ENCODE results near the gene FANK1. TPM values are rescaled to one million over a fixed set of nuclear protein-coding genes. Genes with fewer than 3 reads are reported as not detected.
"Not testable (repeated sequence)": the region's sequence is repeated elsewhere in the genome, so short reads cannot be mapped to it uniquely, and the experiment has no call there.

Gene FANK1
- polyA plus RNA-seq, 1 donor = 0.71 TPM

DNA sequence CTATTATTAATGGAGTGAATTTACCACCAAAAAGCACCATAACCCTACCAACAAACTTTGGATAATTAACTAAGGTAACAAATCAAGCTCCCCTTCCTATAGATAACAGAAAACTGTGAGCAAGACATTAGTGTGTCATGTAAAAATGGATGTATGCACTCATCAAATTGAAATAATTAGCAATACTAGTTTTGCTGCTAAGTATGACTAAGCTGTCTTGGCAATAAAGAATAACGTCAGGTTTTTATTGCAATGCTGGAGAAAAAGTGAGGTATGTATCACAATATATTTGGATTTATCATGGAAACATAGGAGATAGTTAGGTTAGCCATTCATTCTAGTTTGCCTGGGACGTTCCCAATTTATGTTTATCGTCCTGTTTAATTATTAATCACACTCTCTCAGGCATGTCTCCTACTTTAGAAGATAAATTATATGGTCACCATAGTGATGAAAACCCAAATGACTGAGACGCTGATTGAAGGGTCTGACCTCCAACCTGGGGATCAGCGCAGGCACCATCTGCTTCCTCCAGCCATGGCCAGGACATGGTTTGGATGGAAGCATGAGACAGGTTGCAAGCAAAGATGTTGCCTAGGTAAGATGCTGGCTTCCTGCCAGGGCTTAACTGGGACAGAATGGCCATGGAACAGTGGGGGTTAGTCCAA, 125.6 kb downstream of the FANK1 start:
- no peak for DNase-seq (ENCODE audit: low read depth)

DNA sequence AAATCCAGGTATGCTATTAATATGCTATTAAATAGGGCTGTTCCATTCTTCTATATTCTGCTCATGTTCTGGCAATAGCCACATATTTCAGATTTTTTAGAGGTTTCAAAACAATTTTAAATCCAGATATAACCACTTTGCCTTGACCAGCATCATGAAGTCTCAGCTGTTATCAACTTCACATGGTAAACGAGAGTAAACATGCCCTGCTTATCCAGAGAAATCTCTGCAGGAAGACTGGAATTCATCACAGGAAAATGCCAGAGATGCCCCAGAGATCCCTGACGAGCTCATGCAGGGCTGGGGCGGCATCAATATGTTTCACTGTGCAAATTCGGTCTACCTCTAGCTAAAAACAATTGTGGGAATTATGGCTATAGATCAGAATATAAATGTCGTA, 126.5 kb downstream of the FANK1 start:
- no peak for DNase-seq (ENCODE audit: low read depth)

GRCh38 chr10:126027692-126028091, 131.3 kb downstream of the FANK1 start:
- no peak for DNase-seq (ENCODE audit: low read depth)

DNA sequence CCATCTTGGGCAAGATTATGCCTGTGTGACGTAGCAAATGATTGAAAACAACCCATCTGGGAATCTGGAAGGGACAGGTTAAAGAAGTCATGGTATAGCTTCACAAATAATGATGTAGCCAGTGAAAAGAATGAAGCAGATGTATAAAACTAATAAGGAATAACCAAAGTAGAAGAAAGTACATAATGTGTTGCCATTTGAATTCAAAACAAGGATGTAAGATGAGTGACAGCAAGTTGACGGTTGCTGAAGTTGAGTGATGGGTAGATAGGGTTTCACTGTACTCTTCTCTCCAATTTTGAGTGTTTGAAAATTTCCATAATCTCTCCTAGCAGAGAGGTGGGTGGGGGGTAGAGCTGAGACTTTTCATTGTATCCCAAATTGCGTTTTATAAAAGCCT, 133.6 kb downstream of the FANK1 start:
- no peak for DNase-seq (ENCODE audit: low read depth)

- no peak for DNase-seq (ENCODE audit: low read depth)
Observed at GRCh38 chr10:126034586-126034985, 138.2 kb downstream of the FANK1 start.

DNA sequence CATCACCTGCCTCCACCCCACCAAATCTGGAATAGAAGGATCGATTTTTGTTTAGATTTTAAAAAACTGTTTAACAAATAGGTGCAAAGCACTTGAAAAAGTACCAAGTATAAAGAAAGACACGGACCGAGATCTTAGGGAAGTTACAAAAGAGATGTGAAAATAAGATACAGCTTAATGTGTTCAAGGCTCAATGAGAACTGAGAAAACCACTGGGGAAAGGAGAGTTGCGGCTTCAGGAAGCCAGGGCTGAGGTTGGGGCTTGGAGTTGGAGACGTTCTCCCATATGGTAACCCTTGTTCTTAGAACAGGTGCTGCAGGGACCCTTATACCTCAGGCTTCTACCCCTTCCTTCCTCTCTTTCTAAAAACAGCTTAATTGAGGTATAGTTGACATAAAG, 140.2 kb downstream of the FANK1 start:
- DNase-seq (ENCODE audit: low read depth) = no peak

DNA sequence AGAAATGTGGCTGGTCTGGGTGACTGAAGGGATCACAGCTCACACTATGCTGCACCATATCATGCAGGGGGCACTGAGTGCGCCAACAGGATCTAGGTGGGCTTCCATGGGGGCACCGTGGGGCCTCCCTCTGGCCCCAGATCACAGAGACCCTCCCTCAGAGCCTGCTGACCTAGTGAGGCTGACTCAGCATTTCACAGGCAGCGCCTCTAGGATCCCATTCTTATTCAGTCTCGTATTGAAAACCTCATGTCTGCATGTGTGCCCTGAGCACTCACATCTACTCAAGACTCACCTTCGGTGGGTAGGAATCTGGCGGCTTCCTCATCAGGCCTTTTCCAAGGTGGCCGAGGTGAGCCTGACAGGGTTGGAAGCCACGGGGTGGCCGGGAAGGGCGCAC, 141.6 kb downstream of the FANK1 start:
- no peak for DNase-seq (ENCODE audit: low read depth)

DNA sequence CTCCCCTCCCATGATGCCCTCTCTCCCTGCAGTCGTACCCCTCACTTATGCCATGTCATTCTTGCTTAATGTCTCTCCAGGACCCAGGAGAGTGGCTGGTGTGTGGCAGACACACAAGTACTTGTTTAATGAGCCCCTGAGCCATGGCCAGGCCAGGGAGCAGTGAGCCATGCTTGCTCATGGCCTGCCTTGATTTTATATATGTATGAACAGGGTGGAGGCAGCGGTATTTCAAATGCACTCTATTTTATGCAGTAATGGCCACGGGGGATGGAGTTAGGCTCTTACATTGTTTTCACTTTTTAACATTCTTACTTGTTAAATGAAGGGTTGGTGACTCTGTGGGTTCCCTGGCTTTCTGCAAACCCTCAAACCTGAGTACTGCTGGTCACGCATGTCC, 144.8 kb downstream of the FANK1 start:
- DNase-seq (ENCODE audit: low read depth) = no peak

- DNase-seq (ENCODE audit: low read depth) = no peak
Observed at GRCh38 chr10:126041804-126042231, 145.5 kb downstream of the FANK1 start.

DNA sequence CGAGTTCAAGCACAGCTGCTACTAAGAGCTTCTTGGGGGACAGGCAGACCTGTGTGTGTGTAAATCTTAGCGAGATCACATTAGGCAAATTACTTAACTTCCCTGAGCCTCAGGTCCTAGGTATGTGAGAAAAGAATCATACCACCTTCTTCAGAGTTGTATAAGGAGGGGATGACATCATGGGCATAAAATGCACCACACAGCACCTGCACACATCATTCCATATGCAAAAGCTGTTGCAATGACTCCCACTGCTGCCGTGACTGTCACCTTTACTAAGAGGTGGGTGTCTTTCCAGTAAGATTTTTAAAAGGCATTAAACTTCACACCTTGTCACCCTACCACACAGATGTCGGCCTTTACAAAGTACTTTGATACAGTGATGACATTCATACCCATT, 146.0 kb downstream of the FANK1 start:
- no peak for DNase-seq (ENCODE audit: low read depth)

DNA sequence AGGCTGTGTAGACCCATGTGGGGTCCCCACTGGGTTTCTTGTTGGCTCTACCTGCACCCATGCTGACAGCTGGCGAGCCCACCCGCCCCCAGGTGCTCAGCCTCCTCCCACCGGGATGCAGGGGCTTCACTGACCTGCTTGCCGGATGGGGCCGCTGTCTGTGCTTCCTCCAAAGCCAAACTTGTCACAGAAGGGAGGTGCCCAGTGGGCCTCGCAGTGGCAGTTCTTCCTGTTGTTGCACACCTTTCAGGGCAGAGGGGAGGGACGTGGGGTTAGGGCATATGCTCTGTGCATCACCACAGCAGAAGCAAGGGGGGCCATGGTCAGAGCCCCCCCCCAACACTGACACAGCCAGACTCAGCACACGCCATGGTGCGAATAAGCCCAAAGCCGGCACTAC, 146.5 kb downstream of the FANK1 start:
- DNase-seq (ENCODE audit: low read depth) = no peak

DNA sequence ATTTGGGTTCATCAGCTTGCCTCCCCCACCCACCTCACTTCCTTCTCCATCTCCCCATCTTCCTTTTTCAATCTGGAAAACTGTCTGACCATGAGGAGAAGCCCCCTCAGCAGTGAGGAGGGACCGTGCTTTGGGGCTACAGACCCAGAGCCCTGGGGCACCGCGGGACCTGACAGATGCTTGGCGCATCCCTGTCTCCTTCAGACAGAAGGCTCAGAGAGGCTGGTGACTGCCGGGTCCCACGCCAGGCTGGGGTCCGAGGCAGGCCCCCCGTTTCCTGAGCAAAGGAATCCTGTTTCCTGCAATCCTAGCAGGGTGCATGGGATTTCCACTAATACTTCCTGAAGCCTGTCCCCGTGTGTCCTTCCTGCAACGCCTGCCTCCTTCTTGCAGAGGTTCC, 147.0 kb downstream of the FANK1 start:
- DNase-seq (ENCODE audit: low read depth) = no peak

GRCh38 chr10:126045861-126046260, 149.5 kb downstream of the FANK1 start:
- no peak for DNase-seq (ENCODE audit: low read depth)

GRCh38 chr10:126046831-126047230, 150.5 kb downstream of the FANK1 start:
- no peak for DNase-seq (ENCODE audit: low read depth)

GRCh38 chr10:126047749-126048148, 151.4 kb downstream of the FANK1 start:
- not testable (repeated sequence) for DNase-seq (ENCODE audit: low read depth)

- DNase-seq (ENCODE audit: low read depth) = no peak
Observed at GRCh38 chr10:126049759-126050700, 153.7 kb downstream of the FANK1 start.

DNA sequence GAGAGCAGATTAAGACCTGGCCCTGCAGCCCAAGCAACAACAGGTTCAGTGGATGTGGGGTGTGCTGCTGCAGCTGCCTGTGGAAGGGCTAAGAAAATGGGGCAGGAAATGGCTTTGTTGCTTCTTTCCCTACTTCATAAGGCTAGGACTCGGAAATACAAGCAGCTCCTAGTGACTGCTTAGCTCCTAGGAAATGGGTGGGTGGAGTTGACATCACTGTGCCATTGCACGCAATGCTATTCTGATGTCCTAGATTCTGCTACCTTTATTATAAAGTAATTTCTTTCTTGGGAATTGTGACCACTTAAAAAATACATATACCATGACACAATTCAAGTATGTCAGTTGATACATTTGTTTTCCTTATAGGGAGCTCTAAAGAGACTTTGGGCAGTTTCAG, 155.8 kb downstream of the FANK1 start:
- no peak for DNase-seq (ENCODE audit: low read depth)

DNA sequence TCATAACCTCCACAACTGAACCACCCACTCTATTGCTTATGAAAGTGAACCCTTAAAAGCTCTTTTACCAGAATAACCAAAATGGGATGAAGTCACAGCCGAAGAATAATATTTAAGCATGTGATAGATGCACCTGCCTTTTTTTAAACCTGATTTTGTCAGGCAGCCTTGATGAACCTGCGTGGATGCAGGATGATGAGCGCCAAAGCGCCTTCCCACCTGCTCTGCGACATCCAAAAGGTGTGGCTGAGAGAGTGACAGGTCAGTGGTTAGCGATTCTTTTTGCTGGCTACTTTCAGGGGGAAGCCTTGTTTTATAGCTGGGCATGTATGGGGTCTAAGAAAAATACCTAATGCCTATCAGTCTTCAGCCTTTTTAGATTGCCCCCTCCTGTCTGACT, 157.8 kb downstream of the FANK1 start:
- no peak for DNase-seq (ENCODE audit: low read depth)

GRCh38 chr10:126057494-126057893, 161.1 kb downstream of the FANK1 start:
- DNase-seq (ENCODE audit: low read depth) = no peak

DNA sequence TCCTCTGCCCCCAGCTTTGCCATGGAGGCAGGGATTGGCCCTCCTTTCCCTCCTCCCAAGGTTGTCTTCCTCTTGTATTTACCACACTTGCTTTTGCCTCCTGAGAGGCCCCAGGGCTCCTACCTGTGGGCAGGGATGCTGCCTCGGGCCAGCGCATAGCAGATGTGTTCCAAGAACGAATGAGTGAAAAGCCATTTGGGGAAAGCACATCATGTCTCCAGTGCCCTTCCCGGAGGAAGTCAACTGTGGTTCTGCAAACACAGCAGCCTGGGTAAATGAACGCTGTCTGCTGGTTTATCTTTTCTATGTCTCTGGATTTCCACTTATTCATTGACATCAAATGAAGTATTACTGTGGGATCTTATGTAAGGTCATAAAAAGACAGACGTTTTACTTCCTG, 161.7 kb downstream of the FANK1 start:
- DNase-seq (ENCODE audit: low read depth) = no peak

DNA sequence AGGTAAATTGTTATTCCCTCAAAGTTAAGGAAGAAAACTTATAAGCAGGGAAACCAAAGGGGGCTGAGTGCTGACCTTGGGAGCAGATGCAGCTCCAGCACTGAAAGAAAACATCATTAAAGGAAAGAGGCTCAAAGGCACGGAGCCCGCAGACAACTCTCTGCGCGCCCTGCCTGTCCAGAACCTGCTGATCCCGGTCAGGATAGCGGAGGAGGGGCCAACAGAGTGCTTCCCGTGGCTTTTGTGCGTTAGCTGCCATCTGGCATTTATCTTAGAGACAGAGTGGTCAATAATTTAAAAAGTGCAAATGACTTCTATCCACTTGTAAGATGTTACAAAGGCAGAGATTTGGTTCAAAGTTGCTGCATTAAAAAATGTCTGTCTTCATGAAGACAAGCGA, 162.1 kb downstream of the FANK1 start:
- DNase-seq (ENCODE audit: low read depth) = no peak
